H1 (cell line): ENCODE data around the gene BSPRY.

Source experiments
- CREB1 ChIP-seq: IDR thresholded peaks from 2 replicates; pipeline ENCODE4 v1.6.1; 2012; ENCODE audit warnings: inconsistent platforms
- CTCF ChIP-seq, 3 experiments: IDR thresholded peaks; 1 replicate in 2 of 3; 2 replicates in 1 of 3; pipeline versions ENCODE4 v1.5.1 to v1.6.1; 2011; ENCODE audit warnings: low read length in 3 of 3, mild to moderate bottlenecking in 3 of 3, inconsistent platforms in 2 of 3, low read depth in 1 of 3, moderate library complexity in 1 of 3; ENCODE audit not compliant: insufficient read depth in 1 of 3; ENCODE audit errors: control extremely low read depth in 1 of 3
- EZH2 ChIP-seq: fragments of 200-600 bp; sonication (generic); IDR thresholded peaks from 2 replicates; pipeline ENCODE4 v1.7.1; 2012; ENCODE audit warnings: low read depth, mild to moderate bottlenecking, moderate library complexity, low read length, inconsistent platforms; ENCODE audit not compliant: severe bottlenecking
- JUN ChIP-seq: IDR thresholded peaks from 2 replicates; pipeline ENCODE4 v1.6.1; 2011; ENCODE audit warnings: low read depth, mild to moderate bottlenecking, improper control_type of control experiment, low read length
- KDM1A ChIP-seq: fragments of 200-600, 300-600 bp; sonication (generic); IDR thresholded peaks from 2 replicates; pipeline ENCODE4 v1.7.1; 2016; ENCODE audit warnings: mild to moderate bottlenecking, low read length, borderline replicate concordance
- RNF2 ChIP-seq: fragments of 200-900, 300-1000 bp; sonication (generic); IDR thresholded peaks from 2 replicates; pipeline ENCODE4 v1.7.1; 2016; ENCODE audit warnings: borderline replicate concordance, low read depth, mild to moderate bottlenecking, antibody characterized with exemption, low read length; ENCODE audit not compliant: poor library complexity, severe bottlenecking; ENCODE audit errors: missing control alignments

GRCh38 chr9:113386571-113387393, 37.4 kb downstream of the BSPRY start:
- TF ChIP-seq KDM1A (no peak), EZH2 (no peak), CTCF (IDR thresholded peaks at IDR 0.05; ENCODE audit: control extremely low read depth in 1 of 3, insufficient read depth in 1 of 3, low read depth in 1 of 3, low read length in 3 of 3) (no peak), JUN (no peak), RNF2 (no peak), CREB1 (no peak)
